NB4 (cell line): ENCODE measurements around the gene TMEM88.

ENCODE experiments used
- CTCF ChIP-seq: IDR thresholded peaks from one replicate; pipeline ENCODE4 v1.5.1; 2012; ENCODE audit warnings: low read depth, low read length
- MAX ChIP-seq: IDR thresholded peaks from 2 replicates; pipeline ENCODE4 v1.6.1; 2011; ENCODE audit warnings: low read depth, low read length
- POLR2A ChIP-seq: IDR thresholded peaks from 2 replicates; pipeline ENCODE4 v1.6.1; 2011; ENCODE audit warnings: mild to moderate bottlenecking; ENCODE audit not compliant: insufficient read length; ENCODE audit errors: extremely low read depth

- TF ChIP-seq CTCF (no peak), MAX (no peak), POLR2A (no peak)
Observed at GRCh38 chr17:7878234-7878633, 23.4 kb downstream of the TMEM88 start.
